NCI-H524 treated with DMSO at 0.1 percent for 48 hours (cell line): ENCODE results near the gene DNAJB9.

Source experiments
- DNase-seq: peaks from one replicate; lab custom pipeline; 2025; lab: John Stamatoyannopoulos, UW

Gene DNAJB9

DNA sequence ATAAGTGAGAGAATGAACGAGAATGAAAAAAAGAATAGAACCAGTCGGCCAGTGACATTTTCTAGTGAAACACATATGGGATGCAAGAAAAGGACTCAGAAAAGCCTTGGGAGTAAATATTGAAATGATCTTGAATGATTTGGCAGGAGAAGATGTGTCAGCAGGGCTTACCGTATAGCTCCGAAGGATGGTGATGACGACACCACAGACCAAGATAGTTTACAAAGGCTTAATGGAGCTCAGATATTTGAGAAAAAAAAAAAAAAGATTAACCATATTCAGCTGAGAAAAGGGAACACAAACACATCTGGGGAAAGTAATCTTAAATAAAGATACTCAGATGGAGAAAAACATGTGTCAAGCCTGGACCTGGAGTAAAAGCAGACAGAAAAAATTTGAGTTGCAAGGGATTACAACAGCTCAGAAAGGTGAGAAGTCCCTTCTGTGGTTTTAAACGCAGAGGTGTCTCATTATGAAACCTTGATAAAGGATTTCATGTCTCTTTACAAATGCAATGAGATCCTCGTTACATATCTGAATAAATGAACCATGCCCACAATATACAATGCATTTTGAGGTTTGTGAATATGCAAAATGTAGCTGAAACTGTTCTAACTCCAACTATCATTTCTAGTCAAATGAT is 36.0 kb downstream of the DNAJB9 start:
- no peak for DNase-seq

DNA sequence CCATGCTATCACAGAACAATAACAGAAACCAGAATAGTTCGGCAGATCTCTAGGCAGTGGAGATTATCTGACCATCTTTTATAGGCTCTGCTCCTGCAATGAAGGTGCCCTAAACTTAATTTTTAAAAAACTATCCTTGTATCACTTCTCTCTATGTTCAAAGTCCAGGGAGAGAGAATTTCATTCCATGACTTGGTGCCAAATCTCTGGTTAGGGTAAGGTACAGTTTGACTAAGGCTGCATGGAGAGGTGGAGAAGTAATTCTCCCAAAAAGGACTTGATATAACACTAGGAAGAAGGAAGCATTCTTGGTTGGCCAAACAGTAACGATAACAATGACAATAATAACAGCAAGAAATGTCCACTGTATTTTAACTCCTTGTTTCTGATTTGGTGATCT is 40.0 kb downstream of the DNAJB9 start:
- no peak for DNase-seq

DNA sequence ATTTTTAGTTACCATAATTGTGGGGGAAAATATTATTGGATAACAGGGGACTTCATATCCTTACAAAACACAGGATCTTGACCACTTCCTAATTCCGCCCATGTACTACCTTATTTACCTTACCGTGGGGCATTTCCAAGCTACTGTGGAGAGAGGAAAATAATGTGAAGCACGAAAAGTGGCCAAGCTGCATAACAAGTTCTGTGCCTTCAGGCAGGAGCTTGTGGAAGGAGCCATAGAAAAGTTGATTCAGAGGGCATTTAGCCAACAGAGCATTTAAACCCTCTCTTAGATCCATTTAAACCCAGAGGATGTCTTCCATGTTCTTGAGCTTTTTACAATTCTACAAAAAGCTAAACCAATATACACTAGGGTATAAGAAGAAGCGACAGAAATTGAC is 41.6 kb downstream of the DNAJB9 start:
- DNase-seq = no peak

DNA sequence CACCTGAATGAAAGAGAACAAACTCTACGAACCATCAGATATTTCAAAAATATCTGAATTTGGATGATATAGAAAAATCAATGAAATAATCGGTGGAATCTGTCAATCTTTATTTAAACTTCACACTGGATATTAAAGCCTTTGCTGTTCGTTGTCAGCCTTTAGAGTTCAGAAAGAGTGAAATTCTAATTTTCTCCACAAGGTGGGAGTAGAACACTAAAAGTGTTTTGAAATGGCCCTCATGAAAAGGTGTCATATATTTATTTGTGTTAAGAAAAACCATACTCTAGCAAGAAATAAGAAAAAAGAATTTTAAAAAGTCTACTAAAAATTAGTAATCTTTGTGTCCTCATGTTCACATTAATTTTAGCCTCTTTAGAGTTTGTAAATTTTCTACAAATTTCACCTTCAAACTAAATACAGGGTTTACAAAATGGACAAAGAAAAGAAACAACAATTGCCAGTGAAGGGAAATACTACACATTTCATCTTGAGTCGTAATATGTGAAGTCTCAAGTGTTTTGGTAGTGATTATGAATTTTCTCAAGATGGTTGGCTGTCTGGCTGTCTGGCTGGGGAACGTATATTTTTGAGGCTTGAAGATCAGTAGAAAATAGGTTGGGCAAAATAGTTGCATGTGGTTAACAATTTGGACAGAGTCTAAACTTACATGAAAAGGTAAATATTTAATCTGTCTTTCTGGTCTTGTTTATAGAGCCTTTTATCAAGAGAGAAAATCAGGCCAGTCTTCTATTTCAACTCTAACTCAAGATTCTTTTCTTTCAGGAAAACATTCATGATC is 43.7 kb downstream of the DNAJB9 start:
- DNase-seq = no peak

DNA sequence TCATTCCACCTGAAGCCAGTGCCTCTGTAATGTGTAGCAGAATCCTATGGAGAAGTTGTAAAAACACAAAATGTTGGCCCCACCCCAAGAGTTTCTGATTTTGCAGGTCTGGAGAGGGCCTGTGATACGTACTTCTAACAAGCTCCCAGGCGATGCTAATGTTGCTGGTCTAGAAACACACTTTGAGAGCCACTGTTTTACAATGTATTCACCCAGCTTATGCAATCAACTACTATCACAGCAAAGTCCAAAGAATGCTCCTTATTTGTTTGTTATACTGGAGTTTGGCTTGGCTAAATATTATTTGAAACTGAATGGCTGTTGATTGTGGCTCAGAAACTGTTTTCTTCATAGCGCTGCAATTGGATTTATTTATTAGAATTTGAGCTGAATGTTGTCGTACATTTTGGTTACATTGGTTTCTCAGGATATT is 44.3 kb downstream of the DNAJB9 start:
- DNase-seq = no peak

DNA sequence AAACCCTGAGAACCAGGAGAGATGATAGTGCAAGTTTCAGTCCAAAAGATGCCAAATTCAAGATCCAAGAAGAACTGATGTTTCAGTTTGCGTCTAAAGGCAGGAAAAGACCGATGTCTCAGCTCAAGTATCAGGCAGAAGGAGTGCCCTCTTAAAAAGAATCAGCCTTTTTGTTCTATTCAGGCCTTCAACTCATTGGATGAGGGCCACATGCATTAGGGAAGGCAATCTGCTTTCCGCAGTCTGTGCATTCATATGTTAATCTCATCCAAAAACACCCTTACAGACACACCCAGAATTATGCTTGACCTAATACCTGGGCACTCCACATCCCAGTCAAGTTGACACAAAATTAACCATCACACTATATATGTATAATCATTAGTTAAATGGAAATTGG is 45.2 kb downstream of the DNAJB9 start:
- peak; percentile 27 for DNase-seq

DNA sequence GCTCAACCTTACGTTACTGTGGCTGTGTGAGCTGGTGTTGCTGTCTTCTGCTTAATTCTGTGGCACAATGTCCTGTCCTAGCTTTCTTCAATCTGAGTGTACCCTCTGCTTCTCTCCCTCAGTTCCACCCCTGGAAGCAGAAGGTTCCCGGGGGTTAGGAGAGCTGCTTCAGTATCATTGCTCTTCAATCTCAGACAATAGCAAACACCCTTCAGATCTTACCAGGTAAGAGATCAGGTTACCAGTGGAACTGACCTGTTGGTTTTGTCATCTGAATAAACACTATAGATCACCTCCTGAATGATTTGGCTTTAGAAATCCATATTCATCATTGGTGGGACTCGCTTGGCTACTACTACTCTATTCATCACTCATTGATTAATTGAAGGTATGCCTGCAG is 48.4 kb downstream of the DNAJB9 start:
- DNase-seq = no peak

DNA sequence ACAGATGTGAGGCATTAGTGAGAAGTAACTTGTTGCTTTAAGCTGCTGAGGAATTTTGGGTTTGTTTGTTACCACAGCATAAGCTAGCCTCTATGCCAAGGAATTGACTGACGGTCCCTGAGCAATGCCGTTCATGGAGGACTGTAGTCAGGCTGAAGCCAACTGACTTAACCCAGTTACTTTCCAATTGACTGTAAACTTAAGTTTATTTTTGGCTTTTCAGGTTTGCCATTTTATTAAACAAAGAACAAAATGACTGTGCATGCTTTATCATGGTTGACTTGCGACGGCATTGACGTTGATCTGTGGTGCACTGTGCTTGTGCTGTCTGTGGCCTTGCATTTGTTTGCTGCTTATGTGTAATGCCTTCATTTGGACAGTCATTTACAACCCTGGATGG is 53.5 kb downstream of the DNAJB9 start:
- DNase-seq = no peak
